GM19043 (cell line): ENCODE results near the gene PRPS1L1.

Source experiments
- ATAC-seq: cut with Tn5 transposase; IDR thresholded peaks from one replicate; pipeline ENCODE4 v1.9.1; 2021; ENCODE audit warnings: low read depth; ENCODE audit not compliant: unreplicated experiment

The PRPS1L1 gene

DNA sequence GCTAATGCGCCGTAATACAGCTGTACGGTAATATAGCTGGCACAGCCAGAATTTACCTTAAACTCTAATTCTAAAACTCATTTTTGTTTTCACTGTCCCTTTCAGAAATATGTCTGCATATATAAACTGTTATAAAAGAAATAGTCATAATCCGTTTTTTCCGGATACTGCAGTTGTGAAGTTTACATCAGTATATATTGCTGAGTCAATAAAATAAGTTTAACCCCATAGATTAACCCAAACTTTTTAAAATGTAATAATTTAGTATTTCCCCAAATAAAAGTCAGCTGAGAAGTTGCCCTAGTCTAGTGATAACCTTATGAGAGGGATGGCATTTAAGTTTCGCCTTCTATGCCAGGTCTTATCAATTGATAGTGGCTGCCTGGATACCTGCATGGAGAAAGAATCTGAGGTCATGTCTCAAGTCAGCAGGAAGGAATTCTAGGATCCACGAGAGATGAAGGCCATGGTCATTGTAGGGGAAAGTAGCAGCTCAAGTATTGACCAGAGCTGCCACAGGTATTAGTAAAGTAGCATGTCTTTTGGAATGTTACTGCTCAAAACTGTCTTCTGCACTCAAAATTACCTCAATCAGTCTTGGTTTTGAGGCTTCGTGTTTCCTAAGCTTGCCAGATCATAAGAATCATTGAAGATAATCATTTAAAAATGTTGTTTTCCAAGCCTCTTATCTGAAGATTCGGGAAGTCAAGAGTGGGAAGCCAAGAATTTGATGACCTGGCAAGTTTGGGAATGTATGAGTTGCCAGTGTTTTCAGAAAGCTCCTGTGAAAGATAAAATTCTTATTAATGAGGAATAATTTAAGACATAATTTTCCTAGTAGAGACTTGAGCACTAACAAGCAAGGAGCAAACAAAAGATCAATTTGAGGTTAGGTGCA lies 10.8 kb downstream of the PRPS1L1 start:
- ATAC-seq: no peak

DNA sequence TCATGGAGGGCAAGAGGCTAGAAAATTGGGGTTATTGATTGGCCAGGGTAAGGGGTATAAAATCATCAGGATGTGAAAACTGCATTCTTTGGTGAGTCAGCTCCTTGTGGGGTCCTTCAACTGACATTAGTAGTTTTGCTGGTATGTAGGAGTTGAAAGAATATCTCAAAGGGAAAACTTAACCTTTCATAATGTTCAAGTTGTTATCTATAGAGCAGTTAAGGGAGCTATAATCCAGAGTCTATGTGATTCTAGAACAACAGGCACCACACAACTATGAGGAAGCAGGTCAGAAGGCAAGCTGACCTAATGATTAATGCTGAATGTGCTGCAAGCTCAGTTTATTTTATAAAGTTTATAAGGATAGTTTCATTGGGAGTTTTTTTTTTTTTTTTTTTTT lies 13.7 kb downstream of the PRPS1L1 start:
- ATAC-seq: no peak

DNA sequence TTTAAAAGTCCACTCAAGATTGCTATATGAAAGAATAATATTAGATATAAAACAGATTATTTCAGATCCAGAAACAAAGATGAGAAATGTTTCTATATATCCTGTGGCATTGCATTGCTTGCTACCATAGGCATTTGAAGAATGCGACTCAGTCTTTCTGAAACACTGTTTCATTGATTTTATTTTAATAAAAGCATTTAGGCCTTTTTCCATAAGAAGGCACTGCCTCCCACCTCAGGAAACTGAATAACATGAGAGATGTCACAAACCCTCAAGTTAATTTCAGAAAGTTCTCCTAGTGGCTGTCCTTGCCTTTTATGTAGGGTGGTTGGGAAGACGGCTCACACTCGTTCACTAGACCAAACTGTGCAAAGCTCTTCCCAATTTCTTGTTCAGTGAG lies 23.3 kb downstream of the PRPS1L1 start:
- no peak for ATAC-seq

DNA sequence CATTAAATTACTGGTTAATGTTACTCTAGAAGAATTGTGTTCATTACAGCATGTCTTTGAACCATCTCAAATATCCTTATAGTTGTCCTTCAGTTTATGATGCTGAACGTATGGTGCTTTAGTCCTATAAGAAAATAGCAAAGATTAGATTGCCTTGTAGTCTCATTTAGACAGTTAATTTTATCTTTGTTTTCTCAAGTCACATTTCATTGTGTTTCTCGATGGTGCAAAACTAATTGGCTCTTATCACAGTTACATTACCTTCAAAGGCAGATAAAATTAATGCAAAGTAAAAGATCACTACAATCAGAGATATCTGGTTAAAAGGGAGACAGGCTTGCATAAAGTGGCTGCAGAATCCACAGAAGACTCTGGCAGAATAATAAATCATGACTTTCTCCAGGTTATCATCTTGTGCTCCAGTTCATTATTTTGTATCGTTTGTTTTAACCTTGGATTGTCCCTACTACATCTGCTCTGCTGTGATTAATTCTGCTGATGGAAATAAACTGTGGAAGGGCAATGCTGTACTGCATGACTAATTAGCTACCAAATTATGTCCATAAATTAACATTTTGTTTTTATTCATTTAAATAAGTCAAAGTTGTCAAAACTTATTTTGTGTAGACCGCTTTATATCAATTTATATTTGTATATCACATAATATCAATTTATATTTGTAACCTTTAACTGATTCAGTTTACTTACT lies 24.2 kb downstream of the PRPS1L1 start:
- no peak for ATAC-seq

DNA sequence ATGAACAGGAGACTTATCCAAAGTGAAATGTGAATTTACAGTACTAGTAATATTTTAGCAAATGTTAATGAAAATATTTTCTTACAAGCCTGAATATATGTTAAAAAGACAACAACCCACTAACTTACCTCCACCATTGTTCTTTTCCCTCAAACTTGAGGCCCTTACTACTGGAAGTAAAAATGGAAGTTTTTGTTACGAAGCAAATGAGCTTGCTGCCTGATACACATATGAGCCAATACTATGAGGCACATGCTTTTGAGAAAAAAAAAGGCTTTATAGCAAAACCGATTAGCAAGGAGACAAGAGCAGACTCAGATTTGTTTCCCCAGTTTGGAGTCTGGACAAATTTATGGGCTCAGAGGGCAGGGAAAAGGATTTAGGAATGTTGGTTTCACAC lies 29.0 kb downstream of the PRPS1L1 start:
- no peak for ATAC-seq

DNA sequence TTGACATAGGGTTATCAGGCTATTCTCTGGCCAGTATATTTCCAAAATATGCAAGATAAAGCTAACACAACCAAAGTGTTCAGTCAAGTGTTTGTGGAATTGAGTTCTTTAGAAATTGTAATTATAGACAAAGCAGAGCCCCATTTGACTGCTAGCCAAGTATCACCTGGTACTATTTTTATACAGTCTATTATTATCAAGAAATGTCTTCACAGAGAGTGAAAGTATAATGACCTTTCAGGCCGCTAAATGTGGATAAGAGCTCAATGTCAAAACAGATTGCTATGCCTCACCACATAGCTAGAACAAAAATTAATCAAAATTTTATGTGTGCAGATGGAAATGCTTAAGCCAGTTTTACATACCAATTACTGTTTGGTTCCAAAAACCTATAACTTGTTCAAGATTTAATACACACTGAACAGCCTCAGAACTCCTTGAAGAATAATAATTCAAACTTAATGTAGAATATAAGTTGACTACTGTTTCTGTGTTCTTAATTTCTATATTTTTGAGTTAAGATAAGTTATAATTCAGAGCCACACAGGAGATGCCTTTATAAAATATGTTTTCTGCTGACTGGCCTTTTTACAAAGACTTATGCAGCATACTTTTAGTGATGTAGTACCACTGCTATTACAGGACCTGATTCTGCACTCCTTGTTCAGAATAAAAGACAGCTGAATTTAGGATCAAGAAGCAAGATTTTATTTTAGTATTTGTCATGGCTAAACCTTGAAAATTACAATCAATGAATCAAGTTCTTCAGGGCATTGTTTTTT lies 31.0 kb downstream of the PRPS1L1 start:
- no peak for ATAC-seq

DNA sequence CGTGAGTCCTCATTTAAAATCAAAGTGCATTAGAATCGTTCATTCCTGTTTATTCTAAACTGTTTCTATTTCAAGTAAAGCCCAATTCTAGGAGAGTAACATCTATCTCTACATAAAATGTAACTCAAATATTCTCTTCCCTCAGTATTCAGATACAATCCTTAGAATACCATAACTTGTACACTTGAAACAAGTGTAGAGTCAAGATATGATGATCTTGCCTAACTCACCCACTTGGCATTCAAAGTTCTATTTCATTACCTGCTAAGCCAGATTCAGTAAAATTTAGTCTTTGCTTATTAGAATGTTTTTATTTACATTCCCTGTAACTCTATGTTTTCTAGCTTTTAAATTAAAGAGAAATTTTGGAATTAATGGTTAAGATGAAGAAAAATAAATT lies 31.6 kb downstream of the PRPS1L1 start:
- no peak for ATAC-seq

DNA sequence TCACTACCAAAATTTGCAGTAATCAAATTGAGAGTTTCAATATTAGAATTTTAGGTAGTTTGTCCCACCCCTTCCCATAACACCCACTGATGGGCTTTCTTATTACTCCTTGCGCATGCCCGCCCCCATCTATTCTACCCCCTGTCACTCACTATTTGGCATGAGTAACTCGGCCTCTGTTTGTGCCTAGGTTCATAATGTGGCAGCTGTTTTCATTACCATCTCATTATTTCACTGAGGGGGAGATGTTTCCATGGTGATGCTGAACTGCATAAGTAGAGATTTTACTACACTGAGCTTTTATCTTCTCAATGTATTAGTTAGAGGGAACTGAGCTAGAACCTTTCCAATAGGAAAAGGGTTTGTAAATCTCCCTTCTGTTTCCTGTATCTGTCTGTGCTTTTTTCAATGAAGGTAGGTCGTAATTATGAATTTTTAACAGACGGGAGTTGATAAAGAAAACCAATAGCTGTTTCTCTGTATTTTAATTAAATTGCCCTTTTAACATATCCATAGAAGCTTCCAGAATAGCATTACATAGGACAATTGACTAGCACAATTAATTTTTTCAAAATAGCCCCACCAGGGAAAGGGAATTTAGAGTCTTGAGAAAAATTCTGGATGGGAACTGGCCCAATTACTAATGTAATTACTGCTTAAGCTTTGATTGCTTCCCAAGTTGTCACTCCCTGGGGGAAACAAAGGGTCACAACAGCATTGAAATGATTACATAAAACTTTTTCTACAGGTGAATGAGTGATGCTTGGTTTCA lies 33.4 kb downstream of the PRPS1L1 start:
- ATAC-seq: no peak

DNA sequence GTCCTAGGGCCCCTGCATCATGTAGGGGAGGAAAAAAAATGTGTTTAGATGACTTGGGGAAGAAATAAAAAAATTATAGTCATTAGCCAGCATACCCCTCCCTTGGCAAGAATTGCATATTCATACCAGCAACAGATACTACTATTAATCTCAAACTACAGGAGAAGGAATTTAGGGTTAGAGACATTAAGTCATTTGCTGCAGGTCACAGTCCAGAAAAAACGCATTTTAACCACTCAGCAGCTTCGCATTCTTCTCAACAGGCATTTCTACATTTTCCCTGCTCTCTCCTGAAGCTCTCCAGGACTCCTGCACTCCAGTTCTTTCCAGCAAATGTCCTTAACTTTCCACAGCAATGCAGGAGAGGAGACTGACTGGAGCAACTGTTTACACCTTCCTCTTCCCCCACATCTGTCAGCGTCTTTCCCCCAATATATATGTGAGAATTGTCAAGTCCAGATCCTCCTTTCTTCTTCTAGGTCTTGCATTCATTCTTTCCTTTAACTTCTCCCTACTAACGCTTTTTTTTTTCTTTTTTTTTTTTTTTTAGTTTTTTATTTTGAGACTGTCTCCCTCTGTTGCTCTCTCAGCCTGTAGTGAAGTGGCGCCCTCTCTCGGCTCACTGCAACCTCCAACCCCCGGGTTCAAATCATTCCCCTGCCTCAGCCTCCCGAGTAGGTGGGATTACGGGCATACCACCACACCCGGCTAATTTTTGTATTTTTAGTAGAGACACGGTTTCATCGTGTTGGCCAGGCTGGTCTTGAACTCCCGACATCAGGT lies 35.6 kb downstream of the PRPS1L1 start:
- no peak for ATAC-seq

DNA sequence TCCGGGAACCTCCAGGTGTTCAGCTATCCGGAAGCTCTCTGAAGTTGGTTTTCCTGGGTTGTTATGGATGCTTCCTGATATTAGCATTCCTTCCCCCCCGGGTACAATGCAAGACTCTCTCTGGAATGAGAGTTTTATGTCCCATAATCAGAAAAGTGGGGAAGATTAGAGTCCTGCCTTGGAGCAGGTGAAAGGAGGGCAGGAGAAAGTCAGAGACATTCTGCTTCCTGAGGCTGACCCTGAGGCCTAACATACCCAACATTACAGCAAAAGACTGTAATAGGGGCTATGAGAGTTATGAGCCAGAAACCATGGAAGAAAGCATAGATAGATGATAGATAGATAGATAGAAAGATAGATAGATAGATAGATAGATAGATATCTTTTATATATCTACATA lies 36.9 kb downstream of the PRPS1L1 start:
- no peak for ATAC-seq

DNA sequence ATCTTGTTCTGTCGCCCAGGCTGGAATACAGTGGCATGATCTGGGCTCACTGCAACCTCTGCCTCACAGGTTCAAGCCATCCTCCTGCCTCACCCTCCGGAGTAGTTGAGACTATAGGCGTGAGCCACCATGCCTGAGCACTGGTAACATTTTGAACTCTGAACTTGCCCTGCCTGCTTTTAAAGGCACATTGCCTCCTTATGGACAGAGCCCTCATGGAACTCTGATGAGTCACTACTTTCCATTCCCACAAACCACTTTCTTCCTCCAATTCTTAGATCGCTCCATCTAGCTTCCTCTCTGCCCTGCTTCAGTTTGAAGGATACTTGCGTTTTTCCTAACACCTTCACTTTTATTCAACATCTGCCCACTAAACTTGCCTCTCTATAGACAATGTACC lies 38.1 kb downstream of the PRPS1L1 start:
- no peak for ATAC-seq

DNA sequence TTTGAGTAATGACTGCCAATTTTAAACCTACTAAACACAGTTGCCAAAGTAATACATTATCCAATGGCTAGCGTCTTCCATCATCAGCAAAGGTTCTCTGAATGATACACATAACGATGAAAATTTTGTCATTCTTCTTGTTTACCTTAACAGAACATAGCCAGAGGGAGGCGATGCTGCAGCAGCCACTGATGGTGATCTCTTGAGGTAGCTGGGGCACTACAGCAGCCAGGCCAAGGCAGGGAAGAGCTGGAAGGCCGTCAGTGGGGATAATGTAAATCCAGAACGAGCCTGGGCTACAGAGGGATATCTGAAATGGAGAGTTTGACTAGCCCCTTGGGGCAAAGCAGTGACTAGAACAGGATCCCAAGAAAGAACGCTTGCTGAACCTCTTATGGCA lies 38.8 kb downstream of the PRPS1L1 start:
- no peak for ATAC-seq

DNA sequence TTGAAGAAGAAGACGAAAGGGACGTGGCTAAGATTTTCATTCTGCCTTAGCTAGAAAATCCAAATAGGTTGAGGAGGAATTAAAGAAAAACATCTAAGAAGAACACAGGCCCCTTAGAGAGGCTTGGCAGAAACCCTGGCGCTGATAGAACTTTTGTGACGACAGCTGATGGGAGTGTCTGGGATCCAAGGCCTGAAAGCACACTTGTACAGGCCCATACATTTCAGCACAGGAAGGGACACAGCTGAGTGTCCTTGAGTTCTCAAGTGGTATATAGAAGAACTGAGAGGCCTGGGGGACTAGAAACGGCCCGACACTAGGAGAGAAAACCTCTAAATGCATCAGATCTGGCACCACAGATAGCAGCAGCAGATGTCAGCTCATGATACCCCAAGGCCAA lies 39.5 kb downstream of the PRPS1L1 start:
- ATAC-seq: no peak

DNA sequence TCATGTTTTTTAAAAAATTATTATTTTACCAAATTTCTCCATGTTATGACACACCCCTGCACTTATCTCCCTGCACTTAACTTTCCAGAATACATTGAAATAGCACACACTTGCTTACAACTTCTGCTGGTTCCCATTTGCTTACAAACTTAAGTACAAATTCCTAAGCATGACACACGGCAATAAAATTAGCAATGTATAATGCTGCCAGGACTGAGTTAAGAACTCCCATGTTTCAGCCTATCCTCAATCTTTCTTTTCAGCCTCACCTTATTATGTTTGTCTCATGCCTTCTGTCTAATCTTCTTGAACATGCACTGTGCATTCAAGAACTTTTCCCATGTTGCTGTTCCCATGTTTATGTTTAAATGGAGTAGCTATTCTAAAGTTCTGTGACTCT lies 40.8 kb downstream of the PRPS1L1 start:
- no peak for ATAC-seq

DNA sequence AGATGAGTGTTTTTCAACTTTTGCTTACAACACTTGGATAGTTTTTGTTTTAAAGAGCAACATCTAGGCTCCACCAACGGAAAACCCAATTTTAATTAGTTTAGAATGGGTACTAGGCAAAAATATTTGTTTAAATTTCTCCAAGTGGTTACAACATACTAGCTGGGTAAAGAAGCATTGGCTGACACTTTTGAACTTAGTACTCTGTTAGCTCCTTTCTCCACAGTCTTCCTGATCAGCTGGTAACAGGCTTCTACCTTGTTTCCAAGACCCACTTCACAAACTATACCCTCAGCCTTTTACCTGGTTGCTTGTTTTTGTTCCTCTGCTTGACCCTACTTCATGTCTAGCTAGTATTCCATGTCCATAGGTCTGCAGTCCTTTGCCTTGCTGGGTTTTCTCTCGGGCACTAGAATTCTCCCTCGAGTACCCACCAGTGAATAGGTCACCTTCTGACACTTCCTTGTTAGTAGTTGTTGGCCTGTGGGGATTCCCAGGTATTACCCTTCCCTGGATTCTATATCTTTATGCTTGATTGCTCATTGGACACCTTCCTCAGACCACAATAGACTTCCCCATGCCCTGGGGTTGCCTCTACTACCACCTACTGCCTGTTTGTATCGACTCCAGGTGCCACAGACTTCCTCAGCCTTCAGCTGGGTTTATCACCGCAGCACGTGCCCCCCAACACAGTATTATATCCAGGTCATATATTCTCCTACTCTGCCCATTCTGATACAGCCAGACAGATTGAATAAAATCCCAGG lies 42.0 kb downstream of the PRPS1L1 start:
- no peak for ATAC-seq

DNA sequence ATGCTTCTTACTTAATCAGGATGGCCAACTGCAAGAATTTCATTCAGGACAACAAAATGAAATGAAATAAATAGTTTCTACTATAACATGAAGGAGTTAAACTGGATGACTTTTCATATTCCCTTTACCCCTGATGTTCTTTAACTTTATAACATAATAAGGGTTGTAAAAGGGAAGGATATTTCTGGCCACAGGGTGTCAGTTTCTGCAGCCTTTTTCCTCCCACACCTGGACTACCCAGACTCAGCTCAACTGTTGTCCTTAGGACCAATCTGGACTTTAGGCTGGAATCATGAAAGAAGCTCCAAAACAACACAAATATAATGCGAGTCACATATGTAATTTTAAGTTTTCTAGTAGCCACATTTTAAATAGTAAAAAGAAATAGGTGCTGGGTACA lies 43.4 kb downstream of the PRPS1L1 start:
- no peak for ATAC-seq

DNA sequence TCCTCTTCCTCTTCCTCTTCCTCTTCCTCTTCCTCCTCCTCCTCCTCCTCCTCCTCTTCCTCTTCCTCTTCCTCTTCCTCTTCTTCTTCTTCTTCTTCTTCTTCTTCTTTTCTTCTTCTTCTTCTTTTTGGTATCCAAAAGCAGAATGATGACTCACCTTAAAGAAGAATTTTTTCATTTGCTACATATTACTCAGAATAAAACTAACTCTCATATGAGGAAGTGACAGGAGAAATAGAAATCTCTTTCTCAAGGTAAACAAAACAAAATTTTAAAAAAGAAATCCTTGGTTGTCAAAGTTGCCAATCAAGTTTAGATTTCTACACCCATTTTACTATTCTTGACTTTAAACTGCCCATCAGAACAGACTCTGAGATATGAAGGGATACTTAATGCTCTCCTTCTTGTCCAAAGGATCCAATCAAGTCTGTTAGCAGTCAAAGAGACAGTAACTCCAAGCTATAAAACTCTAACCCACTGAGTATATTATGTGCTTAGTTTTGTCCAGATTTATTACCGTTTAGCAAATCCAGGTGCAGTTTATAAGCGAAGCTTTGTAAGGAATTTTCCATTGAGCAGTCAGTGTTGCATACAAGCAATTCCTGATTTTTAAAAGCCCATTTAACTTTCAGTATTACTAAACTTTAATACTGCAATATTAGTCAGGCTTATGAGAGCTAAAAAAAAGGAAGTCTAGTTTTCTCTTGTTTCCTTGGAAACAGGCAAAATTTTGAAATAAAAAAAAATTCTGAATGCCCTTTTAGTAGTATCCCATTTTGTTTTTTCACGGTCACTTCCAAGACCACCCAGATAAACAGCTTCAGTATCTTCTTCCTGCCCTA lies 44.2 kb downstream of the PRPS1L1 start:
- ATAC-seq: no peak

DNA sequence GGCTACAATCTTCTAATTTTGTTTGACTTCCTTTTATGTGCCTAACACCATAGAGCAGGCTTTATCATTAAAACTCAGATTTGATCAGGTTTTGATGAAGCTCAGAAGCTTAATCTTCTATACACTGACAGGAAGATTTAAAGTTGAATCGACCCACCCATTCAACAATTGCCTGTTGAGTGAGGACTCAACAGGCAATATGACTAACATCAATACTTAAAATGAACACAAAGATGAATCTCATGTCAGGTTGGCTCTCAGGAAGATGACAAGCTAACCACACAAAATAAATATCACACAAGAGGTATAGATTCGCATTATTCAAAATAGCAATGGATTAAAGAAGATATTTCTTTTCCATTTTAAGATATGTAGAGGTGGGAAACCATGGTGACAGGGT lies 50.7 kb downstream of the PRPS1L1 start:
- no peak for ATAC-seq
